Erythroblast (primary cell): ENCODE measurements around the gene ST7.

Source experiments
- GATA1 ChIP-seq: IDR thresholded peaks from 2 replicates; pipeline ENCODE4 v1.6.1; 2011; ENCODE audit warnings: low read depth, mild to moderate bottlenecking, control low read depth, low read length, moderate library complexity
- POLR2A ChIP-seq: IDR thresholded peaks from 2 replicates; pipeline ENCODE4 v1.6.1; 2011; ENCODE audit warnings: mild to moderate bottlenecking, low read length

DNA sequence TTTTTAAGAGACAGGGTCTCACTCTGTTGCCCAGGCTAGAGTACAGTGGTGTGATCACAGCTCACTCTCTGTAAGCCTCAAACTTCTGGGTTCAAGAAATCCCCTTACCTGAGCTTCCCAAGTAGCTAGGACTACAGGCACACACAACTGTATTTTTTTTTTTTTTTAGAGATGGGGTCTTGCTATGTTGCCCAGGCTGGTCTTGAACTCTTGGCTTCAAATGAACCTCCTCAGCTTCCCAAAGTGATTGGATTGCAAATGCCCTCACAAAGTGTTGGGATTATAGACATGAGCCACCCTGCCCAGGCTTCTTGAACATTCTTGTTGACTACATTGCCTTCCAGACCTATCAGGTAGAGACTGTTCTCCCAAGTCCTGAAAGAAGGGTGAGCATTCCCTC is 296.9 kb downstream of the ST7 start:
- TF ChIP-seq POLR2A (no peak), GATA1 (no peak)
